ENCODE results near the gene PPP2R5C. TPM values are rescaled to one million over a fixed set of nuclear protein-coding genes. Genes with fewer than 3 reads are reported as not detected.

The PPP2R5C gene
- total and polyA plus RNA-seq, 3 donors from 2014 or later = 106 to 166 (median 126) TPM

DNA sequence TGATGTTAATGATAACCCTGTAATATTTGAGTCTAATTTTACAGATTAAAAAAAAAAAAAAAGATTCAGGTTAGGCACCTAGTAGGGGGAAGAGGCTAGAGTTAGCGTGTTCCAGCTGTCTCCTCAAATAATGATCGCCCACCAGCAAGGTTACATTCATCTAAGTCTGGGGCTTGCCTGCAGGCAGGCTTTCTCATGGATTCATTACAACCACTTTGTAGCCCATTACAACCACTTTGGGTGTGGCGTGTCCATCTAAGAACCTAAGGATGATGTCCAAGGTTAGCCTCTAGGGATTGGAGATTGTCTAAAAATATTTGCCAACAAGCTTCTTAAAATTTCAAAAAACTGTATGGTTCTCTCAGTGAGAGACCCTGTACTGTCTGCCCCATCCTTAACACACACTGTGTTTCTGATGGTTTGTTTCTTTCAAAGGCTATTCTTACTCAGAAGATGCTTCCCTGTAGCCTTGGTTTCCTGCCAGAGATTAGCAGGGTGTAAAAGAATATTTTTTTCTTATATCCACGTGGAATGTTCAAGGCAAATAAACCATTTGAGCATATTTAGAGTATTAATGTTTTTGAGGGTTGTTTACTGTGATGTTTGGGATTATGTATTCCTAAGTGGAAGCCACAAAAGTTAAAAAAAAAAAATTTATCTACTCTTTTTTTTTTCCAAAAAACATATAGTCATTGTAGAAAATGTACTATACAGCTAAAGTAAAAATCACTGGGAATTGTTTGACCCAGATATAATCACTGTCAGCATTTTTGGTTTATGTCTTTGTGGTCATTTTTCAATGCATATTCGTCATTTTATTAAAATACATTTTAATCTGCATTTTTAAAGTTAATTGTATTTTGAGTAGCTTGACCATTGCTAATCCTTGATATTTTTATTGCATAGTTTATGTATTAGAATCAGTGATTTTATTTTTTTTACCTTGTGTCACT, 204.5 kb downstream of the PPP2R5C start:
- Histone ChIP-seq H3K36me3 (ENCODE audit: low read depth, missing control alignments) (no peaks in the 10 kb centered on the region), H3K4me1 (peaks cover 25% of the 10 kb centered on the region), H3K4me3 (peak overlapping the region in 1 of 2 donors; percentile 94), H3K27ac (peak overlapping the region; percentile 91 to 96), H3K27me3 (no peaks in the 10 kb centered on the region), H3K9me3 (no peaks in the 10 kb centered on the region)
- no peak for DNase-seq
- TF ChIP-seq, protein P1, sequence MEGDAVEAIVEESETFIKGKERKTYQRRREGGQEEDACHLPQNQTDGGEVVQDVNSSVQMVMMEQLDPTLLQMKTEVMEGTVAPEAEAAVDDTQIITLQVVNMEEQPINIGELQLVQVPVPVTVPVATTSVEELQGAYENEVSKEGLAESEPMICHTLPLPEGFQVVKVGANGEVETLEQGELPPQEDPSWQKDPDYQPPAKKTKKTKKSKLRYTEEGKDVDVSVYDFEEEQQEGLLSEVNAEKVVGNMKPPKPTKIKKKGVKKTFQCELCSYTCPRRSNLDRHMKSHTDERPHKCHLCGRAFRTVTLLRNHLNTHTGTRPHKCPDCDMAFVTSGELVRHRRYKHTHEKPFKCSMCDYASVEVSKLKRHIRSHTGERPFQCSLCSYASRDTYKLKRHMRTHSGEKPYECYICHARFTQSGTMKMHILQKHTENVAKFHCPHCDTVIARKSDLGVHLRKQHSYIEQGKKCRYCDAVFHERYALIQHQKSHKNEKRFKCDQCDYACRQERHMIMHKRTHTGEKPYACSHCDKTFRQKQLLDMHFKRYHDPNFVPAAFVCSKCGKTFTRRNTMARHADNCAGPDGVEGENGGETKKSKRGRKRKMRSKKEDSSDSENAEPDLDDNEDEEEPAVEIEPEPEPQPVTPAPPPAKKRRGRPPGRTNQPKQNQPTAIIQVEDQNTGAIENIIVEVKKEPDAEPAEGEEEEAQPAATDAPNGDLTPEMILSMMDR (IDR thresholded peaks at IDR 0.05) = no peak
- TF ChIP-seq POLR2A (IDR thresholded peaks at IDR 0.05) = no peak
- intact Hi-C loops (cut with DNase I; ENCODE audit: low total_unique reads) = loop anchor here (10.0 kb wide), 1 partner anchor 201 kb away; the partner anchor contains the start of gene PPP2R5C
- WGBS, 2 donors = 26 to 27% methylated on average over 5 of the region's 5 CpGs

- Histone ChIP-seq H3K4me1 (peaks cover 30% of the 10 kb centered on the region), H3K4me3 (no peak overlapping the region), H3K9me3 (no peaks in the 10 kb centered on the region), H3K27ac (no peak overlapping the region), H3K27me3 (no peaks in the 10 kb centered on the region), H3K36me3 (ENCODE audit: low read depth, missing control alignments) (no peaks in the 10 kb centered on the region)
- WGBS, 2 donors = 61 to 70% methylated on average over 2 of the region's 2 CpGs
- intact Hi-C loops (cut with DNase I; ENCODE audit: low total_unique reads) = loop anchor here (10.0 kb wide), 1 partner anchor 202 kb away; the partner anchor contains the start of gene PPP2R5C
- DNase-seq = no peak
- TF ChIP-seq, protein P1 (IDR thresholded peaks at IDR 0.05) = no peak
- TF ChIP-seq POLR2A (IDR thresholded peaks at IDR 0.05) = no peak
Observed at GRCh38 chr14:101966742-101967141, 205.2 kb downstream of the PPP2R5C start.

DNA sequence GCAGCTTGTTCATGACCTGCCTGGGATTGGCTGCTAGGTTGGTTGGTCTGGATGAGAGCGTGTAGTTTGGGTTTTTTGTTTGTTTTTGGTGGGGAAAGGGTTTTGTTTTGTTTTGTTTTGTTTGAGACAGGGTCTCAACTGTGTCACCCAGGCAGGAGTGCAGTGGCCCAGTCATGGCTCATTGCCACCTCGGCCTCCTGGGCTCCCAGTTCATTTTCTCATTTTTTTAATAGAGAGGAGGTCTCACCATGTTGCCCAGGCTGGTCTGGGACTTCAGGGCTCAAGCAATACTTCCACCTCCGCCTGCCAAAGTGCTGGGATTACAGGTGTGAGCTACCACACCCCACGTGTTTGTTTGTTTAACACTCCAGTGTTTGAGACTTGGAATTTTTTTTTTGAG, 206.7 kb downstream of the PPP2R5C start:
- no peak for TF ChIP-seq POLR2A (IDR thresholded peaks at IDR 0.05)
- TF ChIP-seq, protein P1 (IDR thresholded peaks at IDR 0.05) = no peak
- H3K27me3 ChIP-seq = no peaks in the 10 kb centered on the region
- no peaks in the 10 kb centered on the region for H3K9me3 ChIP-seq
- no peak overlapping the region for H3K4me3 ChIP-seq
- intact Hi-C loops (cut with DNase I; ENCODE audit: low total_unique reads) = loop anchor here (10.0 kb wide), 1 partner anchor 203 kb away; the partner anchor contains the start of gene PPP2R5C
- no peaks in the 10 kb centered on the region for H3K36me3 ChIP-seq (ENCODE audit: low read depth, missing control alignments)
- H3K4me1 ChIP-seq = peaks cover 31% of the 10 kb centered on the region
- H3K27ac ChIP-seq = no peak overlapping the region
- WGBS, 2 donors = 89 to 95% methylated on average over 4 of the region's 4 CpGs
- no peak for DNase-seq

DNA sequence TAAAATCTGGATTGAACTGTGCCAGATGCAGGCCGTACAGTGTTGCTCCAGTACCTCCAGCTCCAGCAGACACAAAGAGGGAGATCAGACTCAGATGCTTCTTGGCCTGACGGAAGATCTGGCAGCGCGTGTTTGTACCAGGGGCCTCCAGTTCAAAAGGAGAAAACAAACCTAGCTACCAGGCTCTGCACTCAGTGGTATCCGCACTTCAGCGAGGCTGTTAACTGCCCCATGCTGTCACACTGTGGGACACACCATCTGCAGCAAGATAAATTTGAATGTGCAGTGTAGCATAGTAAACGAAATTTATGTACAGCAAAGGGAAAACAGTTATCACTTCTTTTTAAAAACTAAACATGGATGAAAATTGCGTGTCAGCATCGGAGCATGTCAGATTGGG, 208.0 kb downstream of the PPP2R5C start:
- WGBS, 2 donors = 88 to 90% methylated on average over 9 of the region's 9 CpGs
- intact Hi-C loops (cut with DNase I; ENCODE audit: low total_unique reads) = loop anchor here (10.0 kb wide), 1 partner anchor 205 kb away; the partner anchor contains the start of gene PPP2R5C
- peaks cover 24% of the 10 kb centered on the region for H3K4me1 ChIP-seq
- H3K9me3 ChIP-seq = no peaks in the 10 kb centered on the region
- H3K27me3 ChIP-seq = no peaks in the 10 kb centered on the region
- no peaks in the 10 kb centered on the region for H3K36me3 ChIP-seq (ENCODE audit: low read depth, missing control alignments)
- no peak overlapping the region for H3K4me3 ChIP-seq
- H3K27ac ChIP-seq = no peak overlapping the region
- DNase-seq = no peak
- TF ChIP-seq POLR2A (IDR thresholded peaks at IDR 0.05) = no peak
- TF ChIP-seq, protein P1 (IDR thresholded peaks at IDR 0.05) = no peak

Data from testis (tissue), 3 donors.